HG03159 (cell line): ENCODE measurements around the gene MST1R.

Source experiments
- ATAC-seq: cut with Tn5 transposase; IDR thresholded peaks from one replicate; pipeline ENCODE4 v1.9.1; 2021; ENCODE audit warnings: mild to moderate bottlenecking, moderate library complexity; ENCODE audit not compliant: unreplicated experiment

Gene MST1R

DNA sequence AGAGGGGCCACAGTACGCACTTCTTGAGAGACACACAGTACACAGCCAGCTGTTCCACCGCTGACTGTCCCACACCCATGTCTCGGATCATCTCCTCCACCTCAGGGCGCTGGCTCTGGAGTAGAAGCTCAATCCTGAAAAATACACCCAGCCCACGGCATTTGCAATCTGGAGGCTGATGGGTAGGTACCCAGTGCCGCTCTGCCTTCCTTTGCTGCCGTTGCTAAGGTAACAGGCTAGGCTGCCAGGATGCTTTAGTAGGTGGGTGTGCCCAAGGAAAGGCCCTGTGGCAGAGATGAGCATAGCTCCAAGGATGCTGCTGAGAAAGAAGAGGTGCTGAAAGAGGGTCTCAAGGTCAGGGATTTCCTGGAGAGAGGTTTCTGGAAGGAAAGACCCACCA, 61.9 kb downstream of the MST1R start:
- ATAC-seq = no peak

DNA sequence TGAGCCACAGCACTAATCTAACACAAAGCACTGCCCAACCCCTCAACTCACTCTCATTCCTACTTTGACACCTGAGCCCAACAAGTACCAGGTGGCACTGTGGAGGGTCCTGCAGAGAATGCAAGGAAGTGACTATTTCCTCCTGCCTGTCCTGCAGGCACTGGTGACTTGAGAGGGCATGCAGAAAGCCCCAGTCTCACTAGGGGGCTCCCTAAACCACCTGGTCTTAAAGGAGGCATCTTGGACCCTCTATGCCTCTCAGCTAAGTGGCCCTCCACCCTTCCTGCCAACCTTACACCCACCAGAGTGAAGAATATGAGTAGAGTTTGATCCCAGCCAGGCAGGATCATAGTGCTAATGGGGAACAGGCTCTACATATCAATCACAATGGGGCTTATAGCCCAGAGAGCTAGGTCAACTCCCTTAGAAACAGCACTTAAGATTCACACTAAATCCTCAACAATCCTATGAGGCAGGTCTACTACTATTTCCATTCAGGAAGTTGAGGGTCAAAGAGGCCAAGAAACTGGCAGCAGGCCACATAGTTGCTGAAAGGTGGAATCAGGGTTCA, 62.5 kb downstream of the MST1R start:
- ATAC-seq = no peak

DNA sequence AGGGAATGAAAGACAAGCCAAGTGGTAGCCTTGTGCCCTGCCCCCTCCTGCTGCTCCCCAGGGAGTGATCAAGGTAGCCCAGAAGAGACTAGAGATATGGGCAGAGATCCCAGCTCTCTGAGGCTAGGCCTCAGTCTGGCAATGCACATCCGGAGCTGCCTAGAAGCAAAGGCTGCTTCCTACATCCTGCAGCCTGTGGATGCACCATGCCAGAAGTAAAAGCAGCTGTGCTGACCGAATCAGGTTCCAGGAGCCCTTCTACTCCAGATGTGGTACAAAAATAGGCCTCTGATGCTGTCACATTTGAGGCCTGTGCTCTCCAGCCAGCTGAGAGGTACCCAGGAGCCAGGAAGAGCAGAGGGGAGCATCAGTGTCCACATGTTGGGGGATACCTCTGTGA, 63.3 kb downstream of the MST1R start:
- ATAC-seq = no peak

DNA sequence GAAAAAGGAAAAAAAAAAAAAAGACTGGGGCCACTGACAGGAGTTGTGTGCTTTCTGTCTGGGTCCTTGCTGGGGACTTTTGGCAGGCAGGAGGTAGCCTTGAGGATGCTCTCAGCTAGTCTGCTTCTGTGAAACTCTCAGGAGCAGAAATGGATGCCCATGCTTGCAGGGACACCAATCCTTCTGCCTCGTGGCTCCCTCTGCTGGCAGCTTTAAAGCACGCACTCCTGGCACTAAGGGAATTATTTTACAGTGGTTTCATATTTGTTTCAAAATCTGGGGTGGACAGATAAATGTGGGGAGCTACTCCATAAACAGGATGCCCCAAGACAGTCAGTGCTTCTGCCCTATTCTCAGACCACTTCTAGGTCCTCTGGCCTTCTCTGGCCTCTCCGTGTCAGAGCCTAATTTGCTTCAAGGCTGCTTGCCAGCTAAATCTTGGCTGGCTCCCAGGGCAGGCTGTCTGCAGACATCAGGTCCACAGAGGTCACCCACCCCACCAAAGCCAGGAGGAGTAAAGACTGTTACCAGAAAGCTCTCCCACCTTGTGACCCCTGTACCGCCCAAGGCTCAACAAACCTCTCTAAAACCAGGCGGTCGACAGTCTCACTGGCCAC, 64.4 kb downstream of the MST1R start:
- ATAC-seq = no peak
